GM12878 (cell line): ENCODE data around the gene CITED1. TPM values are rescaled to one million over a fixed set of nuclear protein-coding genes. Genes with fewer than 3 reads are reported as not detected.

Source experiments
- ATAC-seq: fragments of 200-7000 bp; cut with Tn5 transposase; 3 replicates; pipeline ENCODE4 v1.9.1; 2020; ENCODE audit warnings: mild to moderate bottlenecking, moderate library complexity
- BruUV-seq: library from RNA; stranded (reverse); fragments of 400-500 nt; replicated peaks from 2 replicates; lab custom pipeline; 2021; lab: Mats Ljungman, UMichigan
- CTCF ChIA-PET: fragments of 300-600 bp; sonication (Branson Sonifier 250); formaldehyde crosslinking; extraction: SDS; loops from one replicate; lab custom pipeline; 2021; ENCODE audit warnings: inconsistent platforms; lab: Yijun Ruan, JAX
- POLR2A ChIA-PET: fragments of 350-600 bp; formaldehyde crosslinking; extraction: SDS; loops from one replicate; lab custom pipeline; 2021; ENCODE audit warnings: inconsistent platforms; lab: Charles Lee
- RAD21 ChIA-PET: fragments of 300-600 bp; sonication (Branson Sonifier 250); formaldehyde crosslinking; loops from one replicate; lab custom pipeline; 2023; ENCODE audit warnings: antibody characterized with exemption; ENCODE audit not compliant: unreplicated experiment; lab: Charles Lee
- SMC1A ChIA-PET: fragments of 300-600 bp; sonication (Branson Sonifier 250); formaldehyde crosslinking; loops from one replicate; lab custom pipeline; 2023; ENCODE audit not compliant: unreplicated experiment, uncharacterized antibody; lab: Charles Lee
- DNase-seq: peaks from one replicate; pipeline ENCODE4 v3.0.0-alpha.2; 2011; ENCODE audit warnings: low read depth, low spot score
- FAIRE-seq: peaks from 3 replicates; lab custom pipeline; 2011; peaks lifted over from hg19 to GRCh38; lab: Jason Lieb, UNC
- H2AFZ ChIP-seq: 2 replicates; pipeline ENCODE4 v1.6.0; 2011; ENCODE audit warnings: low read depth, low read length, control low read depth; ENCODE audit not compliant: control insufficient read depth
- H3K27ac ChIP-seq: 2 replicates; pipeline ENCODE4 v1.5.1; 2011; ENCODE audit warnings: control low read depth; ENCODE audit not compliant: control insufficient read depth, insufficient read depth
- H3K27me3 ChIP-seq, 2 experiments: replicated peaks in 1 of 2; 2 replicates each; pipeline versions ENCODE4 v1.6.0 to v1.6.1; 2011; ENCODE audit warnings: low read length in 1 of 2; ENCODE audit not compliant: control insufficient read depth in 2 of 2, insufficient read depth in 2 of 2
- H3K36me3 ChIP-seq, 2 experiments: 2 replicates each; pipeline ENCODE4 v1.5.1; 2011; ENCODE audit warnings: low read length in 1 of 2; ENCODE audit not compliant: control insufficient read depth in 2 of 2, insufficient read depth in 2 of 2
- H3K4me1 ChIP-seq: 2 replicates; pipeline ENCODE4 v1.6.1; 2011; ENCODE audit warnings: mild to moderate bottlenecking, low read length, moderate library complexity, mixed read lengths; ENCODE audit not compliant: control insufficient read depth, insufficient read depth
- H3K4me2 ChIP-seq: 2 replicates; pipeline ENCODE4 v1.6.0; 2011; ENCODE audit warnings: control low read depth; ENCODE audit not compliant: control insufficient read depth, insufficient read depth
- H3K4me3 ChIP-seq: fragments of 200-600 bp; sonication (generic); 2 replicates; pipeline ENCODE4 v1.5.1; 2016
- H3K79me2 ChIP-seq: 2 replicates; pipeline ENCODE4 v1.6.0; 2011; ENCODE audit warnings: low read length; ENCODE audit not compliant: control insufficient read depth, insufficient read depth
- H3K9ac ChIP-seq: 2 replicates; pipeline ENCODE4 v1.8.0; 2011; ENCODE audit warnings: low read length, control low read depth, mixed read lengths; ENCODE audit not compliant: control insufficient read depth, insufficient read depth
- H3K9me3 ChIP-seq: replicated peaks from 3 replicates; pipeline ENCODE4 v1.5.1; 2011; ENCODE audit warnings: mild to moderate bottlenecking, low read length; ENCODE audit not compliant: control insufficient read depth, insufficient read depth
- H4K20me1 ChIP-seq: 2 replicates; pipeline ENCODE4 v1.6.0; 2011; ENCODE audit not compliant: control insufficient read depth, insufficient read depth
- BCL3 ChIP-seq: IDR thresholded peaks from 2 replicates; pipeline ENCODE4 v1.6.1; 2011; ENCODE audit warnings: borderline replicate concordance, low read depth, mild to moderate bottlenecking, moderate library complexity, low read length; ENCODE audit not compliant: insufficient read depth, poor library complexity, severe bottlenecking
- BRCA1 ChIP-seq: IDR thresholded peaks from 2 replicates; pipeline ENCODE4 v1.6.1; 2011; ENCODE audit warnings: low read depth, low read length, improper control_type of control experiment
- FOS ChIP-seq: IDR thresholded peaks from 3 replicates; pipeline ENCODE4 v1.6.1; 2011; ENCODE audit warnings: borderline replicate concordance; ENCODE audit not compliant: insufficient read length; ENCODE audit errors: extremely low read depth
- GABPA ChIP-seq: IDR thresholded peaks from 2 replicates; pipeline ENCODE4 v1.6.1; 2014; ENCODE audit warnings: antibody characterized with exemption, low read depth, mild to moderate bottlenecking, inconsistent platforms
- KAT2A ChIP-seq: conservative IDR thresholded peaks from 2 replicates; pipeline ENCODE4 v1.6.1; 2011; ENCODE audit warnings: low read depth, low read length; ENCODE audit not compliant: control insufficient read depth
- MLLT1 ChIP-seq: fragments of 450-650 bp; IDR thresholded peaks from 2 replicates; pipeline ENCODE4 v1.6.1; 2016; ENCODE audit warnings: mild to moderate bottlenecking
- NFYA ChIP-seq: IDR thresholded peaks from 2 replicates; pipeline ENCODE4 v1.6.1; 2011; ENCODE audit warnings: low read depth, mild to moderate bottlenecking, low read length, improper control_type of control experiment, borderline replicate concordance
- NR2C1 ChIP-seq: fragments of 450-650 bp; IDR thresholded peaks from 2 replicates; pipeline ENCODE4 v1.6.1; 2017; ENCODE audit warnings: antibody characterized with exemption, mild to moderate bottlenecking, moderate library complexity
- PAX8 ChIP-seq: fragments of 450-650 bp; IDR thresholded peaks from 2 replicates; pipeline ENCODE4 v1.6.1; 2017; ENCODE audit warnings: mild to moderate bottlenecking, moderate library complexity
- PRDM15 ChIP-seq: fragments of 450-650 bp; formaldehyde crosslinking; IDR thresholded peaks from 2 replicates; pipeline ENCODE4 v1.4.0; 2020; ENCODE audit warnings: mild to moderate bottlenecking, moderate library complexity
- STAT1 ChIP-seq: fragments of 450-650 bp; conservative IDR thresholded peaks from 2 replicates; pipeline ENCODE4 v1.6.1; 2014; ENCODE audit warnings: antibody characterized with exemption, mild to moderate bottlenecking
- ZBTB33 ChIP-seq: fragments of 450-650 bp; IDR thresholded peaks from 2 replicates; pipeline ENCODE4 v1.6.1; 2017; ENCODE audit warnings: mild to moderate bottlenecking
- WGBS: methylation state at CpG from one replicate; pipeline ENCODE4 v1.1.6; 2016; ENCODE audit warnings: low lambda C conversion rate; ENCODE audit not compliant: insufficient replicate concordance, insufficient coverage; ENCODE audit errors: missing lambda C conversion rate; 5-methylcytosine and 5-hydroxymethylcytosine counted together
- in situ Hi-C: fragments of 300-500 bp; cut with MboI; formaldehyde crosslinking; loops from 9 replicates; pipeline ENCODE4 v1.14.3; 2018; ENCODE audit warnings: mixed read lengths
- intact Hi-C: fragments of 100-400 bp; cut with micrococcal nuclease; formaldehyde crosslinking; loops from one replicate; pipeline ENCODE4 v1.14.2; 2022; ENCODE audit not compliant: unreplicated experiment
- polyA plus RNA-seq, 11 experiments: library from polyadenylated mRNA; depleted of rRNA in 4 of 11; unstranded in 6 of 11; stranded (reverse) in 5 of 11; fragments of >200 nt; fragmentation: Nextera tagmentation in 4 of 11; fragmentation: Illumina TruSeq in 1 of 11; extraction: Ambion mirVana in 4 of 11; extraction: Trizol in 1 of 11; gene quantifications; 1 replicate in 1 of 11; 2 replicates in 10 of 11; pipeline versions ENCODE4 v1.2.1 to v1.2.3, GENCODE V29; 2011 to 2016; ENCODE audit warnings: inconsistent platforms in 2 of 11, missing spikeins in 2 of 11, low read depth in 1 of 11
- total RNA-seq, 4 experiments: library from RNA; depleted of rRNA in 3 of 4; stranded (reverse); fragments of >200 nt in 3 of 4; fragmentation: Illumina TruSeq in 1 of 4; extraction: Trizol in 1 of 4; gene quantifications; 2 replicates each; pipeline versions ENCODE4 v1.2.1 to v1.2.3, GENCODE V29; 2013 to 2021

The CITED1 gene
- total and polyA plus RNA-seq, 10 of the 15 experiments (the other 5 are each of a cell fraction or from before 2014, with no cell fraction given): 0.56 TPM; not detected in 9

GRCh38 chrX:72268597-72269365 lies 36.9 kb downstream of the CITED1 start:
- POLR2A ChIA-PET: no interaction called here
- SMC1A ChIA-PET: interaction anchor here (1.3 to 1.4 kb wide), 3 partner anchors 8 to 24 kb away, joined by 3 to 4 read pairs (median 4); partner anchors contain the start of gene RPS4X
- WGBS: 73% methylated on average over 2 of the region's 2 CpGs
- Histone ChIP-seq H3K4me2 (no peak overlapping the region), H3K79me2 (peaks cover 10% of the 10 kb centered on the region), H3K9ac (no peak overlapping the region), H3K4me3 (no peak overlapping the region), H3K4me1 (peaks cover 2% of the 10 kb centered on the region; the same call in 1 of the 2 replicates), H4K20me1 (peaks cover 3% of the 10 kb centered on the region; the same call in 1 of the 2 replicates), H2AFZ (no peak overlapping the region), H3K27me3 (no peaks in the 10 kb centered on the region), H3K9me3 (no peaks in the 10 kb centered on the region), H3K27ac (no peak overlapping the region), H3K36me3 (peaks cover 21 to 51% of the 10 kb centered on the region in 2 experiments)
- FAIRE-seq (no peak), ATAC-seq (no peak), DNase-seq (no peak)
- in situ Hi-C loops: no loop called here
- no TSS peak for BruUV-seq
- RAD21 ChIA-PET: interaction anchor here (1.6 kb wide), 1 partner anchor 23 kb away, joined by 4 read pairs; no protein-coding TSS in a partner anchor
- intact Hi-C loops: no loop called here
- CTCF ChIA-PET: interaction anchor here (1.7 to 3.2 kb wide), 3 partner anchors 8 to 24 kb away, joined by 3 to 19 read pairs (median 18); partner anchors contain the start of gene RPS4X
- no peak for TF ChIP-seq MLLT1
- TF ChIP-seq BRCA1: no peak
- no peak for TF ChIP-seq FOS
- no peak for TF ChIP-seq NR2C1
- TF ChIP-seq NFYA: no peak
- TF ChIP-seq GABPA: no peak
- no peak for TF ChIP-seq PAX8
- no peak for TF ChIP-seq STAT1
- no peak for TF ChIP-seq ZBTB33
- TF ChIP-seq PRDM15: no peak
- no peak for TF ChIP-seq BCL3
- no peak for TF ChIP-seq KAT2A
